IMR-90 (cell line): ENCODE data around the gene P2RY14. TPM values are rescaled to one million over a fixed set of nuclear protein-coding genes. Genes with fewer than 3 reads are reported as not detected.
A peak's percentile ranks its signal among the peaks of the same experiment; 100 is the strongest.

ENCODE experiments used
- ATAC-seq: fragments of 200-7000 bp; cut with Tn5 transposase; 2 replicates; pipeline ENCODE4 v1.9.1; 2020; ENCODE audit warnings: low read depth, mild to moderate bottlenecking, moderate library complexity
- BruUV-seq: library from RNA; stranded (reverse); fragments of 400-500 nt; replicated peaks from 2 replicates; lab custom pipeline; 2021; lab: Mats Ljungman, UMichigan
- CTCF ChIA-PET: fragments of 300-600 bp; formaldehyde crosslinking; extraction: SDS; loops from one replicate; lab custom pipeline; 2021; ENCODE audit warnings: antibody characterized with exemption; lab: Yijun Ruan, JAX
- POLR2A ChIA-PET: fragments of 300-600 bp; sonication (Branson Sonifier 250); formaldehyde crosslinking; loops from one replicate; lab custom pipeline; 2022; ENCODE audit warnings: antibody characterized with exemption; ENCODE audit not compliant: unreplicated experiment; lab: Charles Lee
- DNase-seq: peaks from one replicate; pipeline ENCODE4 v3.0.0; 2013
- H2AFZ ChIP-seq: replicated peaks from 2 replicates; pipeline ENCODE3; 2013; ENCODE audit warnings: low read length, mild to moderate bottlenecking; ENCODE audit not compliant: poor library complexity
- H2AK5ac ChIP-seq: 2 replicates; pipeline ENCODE4 v1.6.1; 2013; ENCODE audit warnings: low read depth, low read length, inconsistent platforms
- H2AK9ac ChIP-seq: replicated peaks from 2 replicates; pipeline ENCODE3; 2013; ENCODE audit warnings: mild to moderate bottlenecking, low read depth, low read length, moderate library complexity; ENCODE audit not compliant: poor library complexity
- H2BK120ac ChIP-seq: 2 replicates; pipeline ENCODE4 v1.6.1; 2013; ENCODE audit warnings: low read depth, low read length, inconsistent platforms
- H2BK15ac ChIP-seq: 3 replicates; pipeline ENCODE4 v1.6.1; 2013; ENCODE audit warnings: low read depth, low read length, inconsistent platforms
- H2BK20ac ChIP-seq: 2 replicates; pipeline ENCODE4 v1.6.1; 2013; ENCODE audit warnings: low read depth, mild to moderate bottlenecking, inconsistent platforms, low read length, moderate library complexity
- H2BK5ac ChIP-seq: 2 replicates; pipeline ENCODE4 v1.6.1; 2013; ENCODE audit warnings: mild to moderate bottlenecking, low read depth, low read length, inconsistent platforms; ENCODE audit not compliant: poor library complexity, severe bottlenecking
- H3K14ac ChIP-seq: replicated peaks from 2 replicates; pipeline ENCODE4 v1.6.1; 2013; ENCODE audit warnings: low read depth, low read length, inconsistent platforms
- H3K18ac ChIP-seq: 2 replicates; pipeline ENCODE4 v1.6.1; 2013; ENCODE audit warnings: low read depth, low read length, control low read depth
- H3K23ac ChIP-seq: 2 replicates; pipeline ENCODE4 v1.6.1; 2013; ENCODE audit warnings: low read depth, low read length, inconsistent platforms
- H3K27ac ChIP-seq: 2 replicates; pipeline ENCODE4 v1.5.1; 2013; ENCODE audit warnings: mild to moderate bottlenecking, control low read depth, low read length; ENCODE audit not compliant: insufficient read depth
- H3K27me3 ChIP-seq: 2 replicates; pipeline ENCODE4 v1.6.1; 2013; ENCODE audit warnings: low read length; ENCODE audit not compliant: control insufficient read depth, insufficient read depth
- H3K36me3 ChIP-seq: 2 replicates; pipeline ENCODE4 v1.6.1; 2013; ENCODE audit warnings: low read length, mixed read lengths; ENCODE audit not compliant: control insufficient read depth, insufficient read depth
- H3K4ac ChIP-seq: 2 replicates; pipeline ENCODE4 v1.6.1; 2013; ENCODE audit warnings: low read depth, low read length, inconsistent platforms
- H3K4me1 ChIP-seq: 2 replicates; pipeline ENCODE4 v1.6.1; 2013; ENCODE audit warnings: low read length, mixed read lengths; ENCODE audit not compliant: control insufficient read depth, insufficient read depth
- H3K4me2 ChIP-seq: 2 replicates; pipeline ENCODE4 v1.6.1; 2013; ENCODE audit warnings: low read depth, mild to moderate bottlenecking, control low read depth, low read length, moderate library complexity
- H3K4me3 ChIP-seq: 2 replicates; pipeline ENCODE4 v1.5.1; 2013; ENCODE audit warnings: low read depth, mild to moderate bottlenecking, control low read depth, low read length, moderate library complexity; ENCODE audit not compliant: insufficient read depth
- H3K56ac ChIP-seq: 2 replicates; pipeline ENCODE4 v1.6.1; 2013; ENCODE audit warnings: low read length, inconsistent platforms; ENCODE audit not compliant: insufficient read depth; ENCODE audit errors: extremely low read depth
- H3K79me1 ChIP-seq, 2 experiments: 2 replicates each; pipeline ENCODE4 v1.6.1; 2013; ENCODE audit warnings: low read length in 2 of 2, inconsistent platforms in 1 of 2, low read depth in 1 of 2
- H3K9ac ChIP-seq: 2 replicates; pipeline ENCODE4 v1.6.1; 2013; ENCODE audit warnings: low read depth, low read length, control low read depth
- H3K9me1 ChIP-seq: 2 replicates; pipeline ENCODE4 v1.6.1; 2013; ENCODE audit warnings: low read length, inconsistent platforms; ENCODE audit not compliant: insufficient read depth
- H3K9me3 ChIP-seq: 2 replicates; pipeline ENCODE4 v1.6.1; 2013; ENCODE audit warnings: low read length; ENCODE audit not compliant: control insufficient read depth, insufficient read depth
- H4K20me1 ChIP-seq: 2 replicates; pipeline ENCODE4 v1.6.1; 2013; ENCODE audit warnings: low read length, inconsistent platforms; ENCODE audit not compliant: insufficient read depth
- H4K5ac ChIP-seq: 2 replicates; pipeline ENCODE4 v1.6.1; 2013; ENCODE audit warnings: mild to moderate bottlenecking, low read depth, low read length, control low read depth
- H4K8ac ChIP-seq, 2 experiments: 2 replicates each; pipeline ENCODE4 v1.6.1; 2013; ENCODE audit warnings: low read depth in 2 of 2, low read length in 2 of 2, control low read depth in 1 of 2, inconsistent platforms in 1 of 2
- H4K91ac ChIP-seq: 2 replicates; pipeline ENCODE4 v1.6.1; 2013; ENCODE audit warnings: low read depth, low read length, inconsistent platforms; ENCODE audit not compliant: insufficient read depth
- CEBPB ChIP-seq: IDR thresholded peaks from 2 replicates; pipeline ENCODE4 v1.6.1; 2012; ENCODE audit warnings: low read depth, low read length, improper control_type of control experiment
- CTCF ChIP-seq: conservative IDR thresholded peaks from 2 replicates; pipeline ENCODE4 v1.5.1; 2012; ENCODE audit warnings: mild to moderate bottlenecking, low read depth, low read length, improper control_type of control experiment
- ELK1 ChIP-seq: fragments of 150-350 bp; IDR thresholded peaks from 2 replicates; pipeline ENCODE4 v1.6.1; 2016; ENCODE audit warnings: low read depth, mild to moderate bottlenecking, low read length, moderate library complexity, borderline replicate concordance
- FOS ChIP-seq: fragments of 150-350 bp; IDR thresholded peaks from 2 replicates; pipeline ENCODE4 v1.6.1; 2016; ENCODE audit warnings: low read depth, low read length
- MAFK ChIP-seq: IDR thresholded peaks from 2 replicates; pipeline ENCODE4 v1.6.1; 2012; ENCODE audit warnings: low read depth, low read length, improper control_type of control experiment
- MAZ ChIP-seq: IDR thresholded peaks from 2 replicates; pipeline ENCODE4 v1.6.1; 2012; ENCODE audit warnings: low read depth, mild to moderate bottlenecking, low read length, improper control_type of control experiment, moderate library complexity, borderline replicate concordance
- POLR2A ChIP-seq: IDR thresholded peaks from 2 replicates; pipeline ENCODE4 v1.6.1; 2012; ENCODE audit warnings: mild to moderate bottlenecking, low read depth, low read length
- SMC3 ChIP-seq: fragments of 150-350 bp; IDR thresholded peaks from 2 replicates; pipeline ENCODE4 v1.6.1; 2016; ENCODE audit warnings: low read depth, mild to moderate bottlenecking, antibody characterized with exemption, low read length, moderate library complexity
- WGBS, 2 experiments: methylation state at CpG; one replicate each; pipeline versions ENCODE4 v1.1.5 to v1.1.7; 2013; ENCODE audit warnings: missing lambda C conversion rate in 2 of 2; ENCODE audit not compliant: insufficient read length in 1 of 2; ENCODE audit errors: extremely low coverage in 2 of 2; 5-methylcytosine and 5-hydroxymethylcytosine counted together
- dilution Hi-C: fragments of 300-500 bp; cut with HindIII; formaldehyde crosslinking; loops from one replicate; pipeline ENCODE4 v1.14.3; 2018; ENCODE audit warnings: low sequenced_read_pairs; ENCODE audit not compliant: unreplicated experiment
- in situ Hi-C: fragments of 300-500 bp; cut with MboI; formaldehyde crosslinking; loops from 3 replicates; pipeline ENCODE4 v1.14.3; 2019; ENCODE audit warnings: low sequenced_read_pairs, inconsistent platforms, mixed read lengths
- intact Hi-C: fragments of 100-400 bp; cut with micrococcal nuclease; formaldehyde crosslinking; loops from 2 replicates; pipeline ENCODE4 v1.10.0; 2022
- polyA plus RNA-seq, 3 experiments: library from polyadenylated mRNA; depleted of rRNA; stranded (reverse); fragments of >200 nt; gene quantifications; 2 replicates each; pipeline ENCODE4 v1.2.3, GENCODE V29; 2012; ENCODE audit warnings: low replicate concordance in 1 of 3
- total RNA-seq: library from RNA; depleted of rRNA; stranded (reverse); fragments of >200 nt; gene quantifications from 2 replicates; pipeline ENCODE4 v1.2.3, GENCODE V29; 2012

The P2RY14 gene
- total and polyA plus RNA-seq, 2 of the 4 experiments (the other 2 are of a cell fraction) = not detected

- in situ Hi-C loops (loop anchor here (5.0 kb wide), 2 partner anchors 49 to 109 kb away; no protein-coding TSS in a partner anchor), dilution Hi-C loops (no loop called here), intact Hi-C loops (no loop called here)
- TF ChIP-seq MAFK (no peak), ELK1 (no peak), POLR2A (no peak), CEBPB (no peak), SMC3 (no peak), MAZ (no peak), CTCF (no peak), FOS (no peak)
- H3K9me1 ChIP-seq = peaks cover 3% of the 10 kb centered on the region
- ATAC-seq = no peak
- peaks cover 2% of the 10 kb centered on the region; the same call in 1 of the 2 replicates for H3K4me1 ChIP-seq
- H3K14ac ChIP-seq = no peak overlapping the region
- no peak for DNase-seq
- H4K20me1 ChIP-seq = no peaks in the 10 kb centered on the region
- H3K27ac ChIP-seq = no peak overlapping the region
- H2AK5ac ChIP-seq = no peak overlapping the region; the same call in 1 of the 2 replicates
- BruUV-seq = no TSS peak
- no peaks in the 10 kb centered on the region for H3K27me3 ChIP-seq
- no CpG with 5 or more reads among the region's 2 CpGs for WGBS, 2 experiments
- H2AK9ac ChIP-seq = no peak overlapping the region
- no peak overlapping the region for H3K4ac ChIP-seq
- no peak overlapping the region for H4K5ac ChIP-seq
- H3K4me2 ChIP-seq = no peak overlapping the region
- H3K9me3 ChIP-seq = no peaks in the 10 kb centered on the region
- no peak overlapping the region for H3K23ac ChIP-seq
- H2BK5ac ChIP-seq = no peak overlapping the region
- ChIA-PET POLR2A (no interaction called here), CTCF (interaction anchor here (0.5 kb wide), 1 partner anchor 28 kb away, joined by 3 read pairs; no protein-coding TSS in a partner anchor)
- H3K36me3 ChIP-seq = no peaks in the 10 kb centered on the region
- no peak overlapping the region for H3K18ac ChIP-seq
- H3K9ac ChIP-seq = no peak overlapping the region
- H2BK20ac ChIP-seq = no peak overlapping the region
- H4K91ac ChIP-seq = no peak overlapping the region
- no peak overlapping the region for H2AFZ ChIP-seq
- H4K8ac ChIP-seq = no peak overlapping the region
- H3K4me3 ChIP-seq = no peak overlapping the region
- no peaks in the 10 kb centered on the region for H3K79me1 ChIP-seq
- H2BK15ac ChIP-seq = 0 out of 3 replicates have a peak overlapping the region, but pooled peaks have one; percentile 28
- no peak overlapping the region for H2BK120ac ChIP-seq
- no peak overlapping the region for H3K56ac ChIP-seq
Measured at GRCh38 chr3:151276038-151276686, 2.2 kb downstream of the P2RY14 start.
